Esophagus muscularis mucosa (tissue), 3 donors: ENCODE data around the gene SPDYE17.
"Not testable (repeated sequence)": the region's sequence is repeated elsewhere in the genome, so short reads cannot be mapped to it uniquely, and the experiment has no call there.

ENCODE experiments used
- EP300 ChIP-seq: sonication (generic); formaldehyde crosslinking; IDR thresholded peaks from one replicate; pipeline ENCODE4 v1.6.1; 2017; ENCODE audit warnings: antibody characterized with exemption
- TF ChIP-seq, protein P1 (sequence below), 3 experiments: fragments of 200-600 bp in 2 of 3; fragments of 450-650 bp in 1 of 3; sonication (generic) in 2 of 3; IDR thresholded peaks; one replicate each; pipeline ENCODE4 v1.5.1; 2017 to 2019; ENCODE audit warnings: antibody characterized with exemption in 3 of 3, mild to moderate bottlenecking in 2 of 3, moderate library complexity in 1 of 3

DNA sequence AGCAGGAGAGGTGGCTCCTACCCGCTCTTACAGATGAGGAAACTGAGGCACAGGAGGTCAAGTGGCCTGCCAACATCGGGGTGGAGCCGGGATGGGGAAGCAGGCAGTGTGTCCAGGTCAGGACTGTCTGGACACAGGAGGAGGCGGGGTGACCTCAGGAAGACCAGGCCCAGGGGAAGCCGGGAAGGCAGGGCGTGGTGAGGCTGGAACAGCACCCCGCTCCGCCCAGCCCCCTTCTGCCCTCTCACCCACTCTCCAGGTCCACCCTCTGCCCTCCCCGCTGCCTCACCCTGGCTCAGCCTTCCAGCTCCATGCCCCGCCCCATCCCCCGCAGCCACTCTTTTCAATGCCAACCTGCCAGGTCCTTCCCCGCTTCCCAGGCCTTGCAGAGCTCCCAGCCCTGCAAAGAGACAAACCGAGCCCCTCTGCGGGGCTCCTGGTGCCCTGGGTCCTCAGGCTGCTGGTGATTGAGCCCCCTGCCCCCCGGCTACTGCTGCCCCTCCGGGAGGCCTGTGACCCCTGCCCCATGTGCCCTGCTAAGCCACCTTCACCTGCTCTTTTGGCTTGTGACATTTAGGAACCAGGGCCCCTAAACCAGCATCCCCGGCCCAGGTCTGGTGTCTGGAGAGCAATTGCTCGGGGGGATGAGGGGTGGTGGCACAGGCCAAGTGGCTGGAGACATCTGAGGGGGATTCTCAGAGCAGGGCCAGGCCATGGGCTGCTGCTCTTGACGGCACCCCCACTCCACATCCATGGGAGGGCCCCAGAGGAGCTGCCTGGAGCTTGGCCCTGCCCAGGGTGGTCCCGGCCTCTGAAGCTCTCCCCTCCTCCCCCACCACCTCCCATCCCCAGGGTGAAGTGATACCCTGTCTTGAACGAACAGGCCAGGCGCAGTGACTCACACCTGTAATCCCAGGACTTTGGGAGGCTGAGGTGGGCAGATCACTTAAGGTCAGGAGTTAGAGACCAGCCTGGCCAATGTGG lies 25.7 kb downstream of the SPDYE17 start:
- TF ChIP-seq, protein P1, sequence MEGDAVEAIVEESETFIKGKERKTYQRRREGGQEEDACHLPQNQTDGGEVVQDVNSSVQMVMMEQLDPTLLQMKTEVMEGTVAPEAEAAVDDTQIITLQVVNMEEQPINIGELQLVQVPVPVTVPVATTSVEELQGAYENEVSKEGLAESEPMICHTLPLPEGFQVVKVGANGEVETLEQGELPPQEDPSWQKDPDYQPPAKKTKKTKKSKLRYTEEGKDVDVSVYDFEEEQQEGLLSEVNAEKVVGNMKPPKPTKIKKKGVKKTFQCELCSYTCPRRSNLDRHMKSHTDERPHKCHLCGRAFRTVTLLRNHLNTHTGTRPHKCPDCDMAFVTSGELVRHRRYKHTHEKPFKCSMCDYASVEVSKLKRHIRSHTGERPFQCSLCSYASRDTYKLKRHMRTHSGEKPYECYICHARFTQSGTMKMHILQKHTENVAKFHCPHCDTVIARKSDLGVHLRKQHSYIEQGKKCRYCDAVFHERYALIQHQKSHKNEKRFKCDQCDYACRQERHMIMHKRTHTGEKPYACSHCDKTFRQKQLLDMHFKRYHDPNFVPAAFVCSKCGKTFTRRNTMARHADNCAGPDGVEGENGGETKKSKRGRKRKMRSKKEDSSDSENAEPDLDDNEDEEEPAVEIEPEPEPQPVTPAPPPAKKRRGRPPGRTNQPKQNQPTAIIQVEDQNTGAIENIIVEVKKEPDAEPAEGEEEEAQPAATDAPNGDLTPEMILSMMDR (IDR thresholded peaks at IDR 0.05), result not testable (repeated sequence)
- TF ChIP-seq EP300, result not testable (repeated sequence)
